ENCODE measurements around the gene PRKCE. TPM values are rescaled to one million over a fixed set of nuclear protein-coding genes. Genes with fewer than 3 reads are reported as not detected.

The PRKCE gene
- total and polyA plus RNA-seq, 2 donors (not counting 3 experiments of a cell fraction or from before 2014, with no cell fraction given), result 27.9 to 33.9 TPM

DNA sequence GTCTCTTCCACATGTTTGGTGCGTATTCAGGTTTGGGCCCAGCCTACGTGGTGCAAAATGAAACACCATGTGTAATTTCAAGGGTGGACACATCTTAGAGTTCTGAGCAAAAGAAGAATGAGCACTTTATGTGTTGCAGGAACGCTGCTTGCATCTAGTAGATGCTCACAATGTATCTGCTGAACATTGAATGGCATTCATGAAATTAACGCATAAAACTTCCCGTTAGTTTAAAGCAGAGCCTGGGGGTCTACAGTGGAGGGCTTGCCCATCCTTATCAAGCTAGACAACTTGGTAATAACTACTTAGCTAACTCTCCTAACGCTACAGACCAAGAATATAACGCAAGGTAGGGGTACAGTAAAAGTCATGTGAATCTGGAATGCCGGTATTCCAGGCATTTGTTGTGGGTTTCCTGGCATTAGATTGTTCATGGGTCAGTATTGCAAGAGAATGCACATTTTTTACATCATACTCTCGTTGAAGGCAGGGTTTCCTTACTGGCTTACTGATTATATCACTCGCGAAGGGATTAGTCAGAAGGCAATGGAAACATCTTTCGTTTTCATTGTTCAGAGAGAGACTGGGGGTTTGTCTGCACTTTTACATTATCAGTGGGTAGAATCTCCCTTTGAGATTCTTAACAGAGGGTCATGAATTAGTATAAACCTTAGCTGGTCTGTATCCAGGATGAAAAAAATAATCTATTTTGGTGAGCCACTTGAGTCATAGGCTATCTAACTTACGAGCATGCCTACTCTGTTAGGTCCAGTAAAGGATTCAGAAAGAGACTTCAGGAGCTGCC, 416.2 kb downstream of the PRKCE start:
- no peaks in the 10 kb centered on the region for H3K79me2 ChIP-seq (ENCODE audit: control insufficient read depth, insufficient read depth, low read length)
- peak; percentile 88 for FAIRE-seq
- peak overlapping the region; percentile 95 for H3K27ac ChIP-seq (ENCODE audit: insufficient read depth, low read depth, low read length)
- TSS peak; percentile 78 for BruUV-seq (replicated peaks)
- peak overlapping the region; percentile 64 for H3K4me2 ChIP-seq (ENCODE audit: insufficient read depth, low read length)
- peak overlapping the region; percentile 86 for H3K9ac ChIP-seq (replicated peaks; ENCODE audit: extremely low read depth, insufficient read depth, low read length)
- DNase-seq (ENCODE audit: low read depth, low spot score), result peak; percentile 98
- H3K4me3 ChIP-seq (replicated peaks in 1 of 3; ENCODE audit: insufficient read depth in 1 of 3, low read depth in 1 of 3, low read length in 3 of 3), result peak overlapping the region in 1 of 3 experiments; percentile 40
- intact Hi-C loops (cut with micrococcal nuclease), result loop anchor here (1.0 kb wide), 6 partner anchors 19 to 248 kb away; no protein-coding TSS in a partner anchor
- H3K36me3 ChIP-seq (ENCODE audit: control insufficient read depth in 2 of 2, extremely low read depth in 1 of 2, insufficient read depth in 2 of 2, low read length in 2 of 2), result no peaks in the 10 kb centered on the region
- no peaks in the 10 kb centered on the region for H3K27me3 ChIP-seq (ENCODE audit: control insufficient read depth in 2 of 2, insufficient read depth in 2 of 2, low read length in 2 of 2)
- dilution Hi-C loops (cut with MboI; ENCODE audit: extremely low pct_ligation_motif_present, low sequenced_read_pairs), result no loop called here
- peaks cover 51% of the 10 kb centered on the region for H3K4me1 ChIP-seq (ENCODE audit: control insufficient read depth, extremely low read depth, insufficient read depth, low read length)
- H3K9me1 ChIP-seq (replicated peaks; ENCODE audit: control insufficient read depth, extremely low read depth, insufficient read depth, low read length), result no peaks in the 10 kb centered on the region
- ChIA-PET POLR2A (interaction anchor here (1.4 to 1.6 kb wide), 2 partner anchors 30 to 230 kb away, joined by 3 to 11 read pairs; partner anchors contain the start of gene EPAS1), CTCF (interaction anchor here (0.9 to 1.6 kb wide), 4 partner anchors 8 to 227 kb away, joined by 4 to 7 read pairs (median 4); no protein-coding TSS in a partner anchor)
- H2AFZ ChIP-seq (ENCODE audit: low read depth, low read length), result peak overlapping the region; percentile 16
- no peaks in the 10 kb centered on the region for H3K9me3 ChIP-seq (replicated peaks; ENCODE audit: control insufficient read depth, insufficient read depth, low read length)
- no peak for TF ChIP-seq MYC (IDR thresholded peaks at IDR 0.05; ENCODE audit: low read depth, low read length)
- TF ChIP-seq FOS (IDR thresholded peaks at IDR 0.05; ENCODE audit: borderline replicate concordance, insufficient read depth, low read length), result peak; percentile 80
- peak; percentile 100 for TF ChIP-seq GATA2 (IDR thresholded peaks at IDR 0.05; ENCODE audit: insufficient read depth, insufficient read length, low read depth, low read length)
- peak; percentile 92 for TF ChIP-seq JUN (IDR thresholded peaks at IDR 0.05; ENCODE audit: borderline replicate concordance, insufficient read depth, insufficient read length, low read depth)
- TF ChIP-seq POLR2AphosphoS5 (IDR thresholded peaks at IDR 0.05; ENCODE audit: insufficient read depth, low read depth, low read length), result peak; percentile 92
- TF ChIP-seq EZH2 (IDR thresholded peaks at IDR 0.05; ENCODE audit: borderline replicate concordance, low read depth, low read length, severe bottlenecking), result no peak
- TF ChIP-seq POLR2A (IDR thresholded peaks at IDR 0.05; ENCODE audit: low read depth, low read length), result no peak
- no peaks in the 10 kb centered on the region for H4K20me1 ChIP-seq (replicated peaks; ENCODE audit: control insufficient read depth, extremely low read depth, insufficient read depth, low read length)
